ENCODE data around the gene SERTAD1. TPM values are rescaled to one million over a fixed set of nuclear protein-coding genes. Genes with fewer than 3 reads are reported as not detected.

The SERTAD1 gene
- polyA plus RNA-seq, 1 of the 3 experiments (the other 2 are of a cell fraction) = 10.4 TPM

GRCh38 chr19:40461669-40462221, 36.0 kb upstream of the SERTAD1 start:
- no peaks in the 10 kb centered on the region for H3K9me3 ChIP-seq
- no peak overlapping the region for H2AFZ ChIP-seq (ENCODE audit: low read depth)
- TF ChIP-seq YY1 (IDR thresholded peaks at IDR 0.05; ENCODE audit: low read depth) (no peak), REST (IDR thresholded peaks at IDR 0.05; ENCODE audit: low read depth, low read length) (no peak), SMC3 (IDR thresholded peaks at IDR 0.05; ENCODE audit: low read depth, low read length) (no peak), TAF1 (IDR thresholded peaks at IDR 0.05; ENCODE audit: borderline replicate concordance, low read depth, low read length) (no peak), NFIC (IDR thresholded peaks at IDR 0.05; ENCODE audit: borderline replicate concordance) (no peak), FOXM1 (IDR thresholded peaks at IDR 0.05; ENCODE audit: low read depth) (no peak), GATA2 (CRISPR knock-in tag; IDR thresholded peaks at IDR 0.05) (no peak), RXRA (IDR thresholded peaks at IDR 0.05; ENCODE audit: borderline replicate concordance, low read depth) (no peak), USF1 (IDR thresholded peaks at IDR 0.05; ENCODE audit: borderline replicate concordance, low read depth) (no peak)
- peaks cover 5 to 17% of the 10 kb centered on the region in 2 experiments; a peak in 3 of 4 replicates for H3K4me1 ChIP-seq (ENCODE audit: control insufficient read depth in 1 of 2, insufficient read depth in 2 of 2, low read depth in 1 of 2, low read length in 1 of 2)
- H3K9me2 ChIP-seq = no peaks in the 10 kb centered on the region
- H3K9ac ChIP-seq = no peak overlapping the region
- no peaks in the 10 kb centered on the region for H3K36me3 ChIP-seq (replicated peaks in 1 of 2; ENCODE audit: control insufficient read depth in 1 of 2, insufficient read depth in 2 of 2, low read length in 1 of 2)
- no peak for DNase-seq
- no peak overlapping the region for H3K4me3 ChIP-seq (ENCODE audit: low read depth in 2 of 2, low read length in 1 of 2)
- ChIA-PET POLR2A (no interaction called here), CTCF (interaction anchor here (0.6 to 1.7 kb wide), 3 partner anchors 44 to 140 kb away, joined by 3 read pairs; partner anchors contain the start of gene LTBP4)
- H3K4me2 ChIP-seq = no peak overlapping the region
- no peaks in the 10 kb centered on the region; the same call in 1 of the 2 replicates for H3K79me2 ChIP-seq (ENCODE audit: insufficient read depth)
- WGBS (ENCODE audit: low lambda C conversion rate) = 77% methylated on average over 7 of the region's 7 CpGs
- H4K20me1 ChIP-seq (ENCODE audit: insufficient read depth) = no peaks in the 10 kb centered on the region
- H3K27me3 ChIP-seq (ENCODE audit: insufficient read depth) = no peaks in the 10 kb centered on the region
- H3F3A ChIP-seq (replicated peaks; ENCODE audit: insufficient read depth) = peaks cover 14% of the 10 kb centered on the region
- no peak overlapping the region for H3K27ac ChIP-seq (ENCODE audit: low read depth in 2 of 2, low read length in 1 of 2)

GRCh38 chr19:40460185-40460584, 34.4 kb upstream of the SERTAD1 start:
- WGBS (ENCODE audit: low lambda C conversion rate) = 88% methylated on average over 3 of the region's 3 CpGs
- DNase-seq = no peak
- Histone ChIP-seq H3K27ac (ENCODE audit: low read depth in 2 of 2, low read length in 1 of 2) (no peak overlapping the region), H3K9ac (no peak overlapping the region), H4K20me1 (ENCODE audit: insufficient read depth) (no peaks in the 10 kb centered on the region), H3K9me3 (no peaks in the 10 kb centered on the region), H3F3A (replicated peaks; ENCODE audit: insufficient read depth) (peaks cover 18% of the 10 kb centered on the region), H3K79me2 (ENCODE audit: insufficient read depth) (no peaks in the 10 kb centered on the region; the same call in 1 of the 2 replicates), H3K9me2 (no peaks in the 10 kb centered on the region), H3K4me3 (ENCODE audit: low read depth in 2 of 2, low read length in 1 of 2) (no peak overlapping the region), H2AFZ (ENCODE audit: low read depth) (no peak overlapping the region), H3K36me3 (replicated peaks in 1 of 2; ENCODE audit: control insufficient read depth in 1 of 2, insufficient read depth in 2 of 2, low read length in 1 of 2) (peaks cover 0 to 3% of the 10 kb centered on the region in 2 experiments), H3K4me2 (no peak overlapping the region), H3K27me3 (ENCODE audit: insufficient read depth) (no peaks in the 10 kb centered on the region), H3K4me1 (ENCODE audit: control insufficient read depth in 1 of 2, insufficient read depth in 2 of 2, low read depth in 1 of 2, low read length in 1 of 2) (peaks cover 5 to 7% of the 10 kb centered on the region in 2 experiments; a peak in 3 of 4 replicates)
- TF ChIP-seq TEAD4 (IDR thresholded peaks at IDR 0.05; ENCODE audit: borderline replicate concordance, insufficient read depth) (no peak), FOXM1 (IDR thresholded peaks at IDR 0.05; ENCODE audit: low read depth) (no peak), FOXJ3 (CRISPR knock-in tag; IDR thresholded peaks at IDR 0.05) (no peak), NRF1 (IDR thresholded peaks at IDR 0.05; ENCODE audit: low read depth, low read length) (no peak)
- POLR2A ChIA-PET = interaction anchor here (0.5 kb wide), 1 partner anchor 169 kb away, joined by 3 read pairs; no protein-coding TSS in a partner anchor
- CTCF ChIA-PET = interaction anchor here (1.3 to 1.5 kb wide), 2 partner anchors 155 to 174 kb away, joined by 3 to 6 read pairs; no protein-coding TSS in a partner anchor
